ENCODE results near the gene C10orf143.

- TF ChIP-seq GATA2 (IDR thresholded peaks at IDR 0.05; ENCODE audit: low read depth, low read length) (no peak), GATA3 (IDR thresholded peaks at IDR 0.05; ENCODE audit: low read depth, low read length) (no peak)
These were observed 18.3 kb upstream of the C10orf143 start for GRCh38 chr10:130128922-130129321.
